ENCODE data around the gene SLC2A13. TPM values are rescaled to one million over a fixed set of nuclear protein-coding genes. Genes with fewer than 3 reads are reported as not detected.
"Not testable (repeated sequence)": the region's sequence is repeated elsewhere in the genome, so short reads cannot be mapped to it uniquely, and the experiment has no call there.

Gene SLC2A13
- total RNA-seq, 4 donors from 2014 or later, result 20.5 to 35.1 (median 21.9) TPM

- no peak overlapping the region for H3K27ac ChIP-seq
- H3K4me1 ChIP-seq, result no peaks in the 10 kb centered on the region
- no peaks in the 10 kb centered on the region for H3K27me3 ChIP-seq
- H3K36me3 ChIP-seq, result peaks cover 0 to 6% (median 0%) of the 10 kb centered on the region in 3 donors
- 94 to 96% methylated on average over 2 of the region's 2 CpGs for WGBS, 2 donors
- no peak overlapping the region for H3K4me3 ChIP-seq
- H3K9me3 ChIP-seq, result peaks cover 0 to 11% (median 0%) of the 10 kb centered on the region in 4 donors
- no peak for DNase-seq (ENCODE audit: low spot score in 2 of 2)
- TF ChIP-seq POLR2A (IDR thresholded peaks at IDR 0.05) (no peak), CTCF (IDR thresholded peaks at IDR 0.05) (no peak), EP300 (IDR thresholded peaks at IDR 0.05) (no peak)
Measured at GRCh38 chr12:39788239-39788638, 317.6 kb downstream of the SLC2A13 start.

- not testable (repeated sequence) for H3K4me1 ChIP-seq; H3K4me3 ChIP-seq; H3K27me3 ChIP-seq; H3K27ac ChIP-seq; H3K36me3 ChIP-seq; DNase-seq (ENCODE audit: low spot score in 2 of 2)
- H3K9me3 ChIP-seq, result peaks cover 0 to 11% (median 0%) of the 10 kb centered on the region in 4 donors
- WGBS, 2 donors, result 91 to 94% methylated on average over 2 of the region's 2 CpGs
Measured at GRCh38 chr12:39785814-39786213, 320.1 kb downstream of the SLC2A13 start.

DNA sequence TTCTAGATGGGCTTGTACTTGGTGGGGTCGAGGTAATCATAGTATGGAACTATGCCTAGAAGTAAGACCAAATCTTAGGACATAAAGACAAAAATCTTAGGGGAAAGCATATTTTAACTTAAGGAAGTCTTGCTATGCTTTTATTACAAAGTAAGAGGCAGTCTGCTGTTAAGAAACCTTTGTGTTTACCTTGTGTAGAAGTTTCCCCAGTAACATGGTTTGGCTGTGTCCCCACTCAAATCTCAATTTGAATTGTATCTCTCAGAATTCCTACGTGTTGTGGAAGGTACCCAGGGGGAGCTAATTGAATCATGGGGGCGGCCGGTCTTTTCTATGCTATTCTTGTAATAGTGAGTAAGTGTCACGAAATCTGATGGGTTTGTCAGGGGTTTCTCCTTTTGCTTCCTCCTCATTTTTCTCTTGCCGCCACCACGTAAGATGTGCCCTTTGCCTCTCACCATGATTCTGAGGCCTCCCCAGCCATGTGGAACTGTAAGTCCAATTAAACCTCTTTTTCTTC, 323.8 kb downstream of the SLC2A13 start:
- H3K27ac ChIP-seq, result no peak overlapping the region
- no peaks in the 10 kb centered on the region for H3K27me3 ChIP-seq
- WGBS, 2 donors, result 72 to 77% methylated on average over 7 of the region's 7 CpGs
- no peaks in the 10 kb centered on the region for H3K4me1 ChIP-seq
- H3K9me3 ChIP-seq, result peaks cover 0 to 11% (median 0%) of the 10 kb centered on the region in 4 donors
- peaks cover 0 to 6% (median 0%) of the 10 kb centered on the region in 3 donors for H3K36me3 ChIP-seq
- TF ChIP-seq CTCF (IDR thresholded peaks at IDR 0.05) (no peak), EP300 (IDR thresholded peaks at IDR 0.05) (no peak), POLR2A (IDR thresholded peaks at IDR 0.05) (no peak)
- H3K4me3 ChIP-seq, result no peak overlapping the region
- no peak for DNase-seq (ENCODE audit: low spot score in 2 of 2)

DNA sequence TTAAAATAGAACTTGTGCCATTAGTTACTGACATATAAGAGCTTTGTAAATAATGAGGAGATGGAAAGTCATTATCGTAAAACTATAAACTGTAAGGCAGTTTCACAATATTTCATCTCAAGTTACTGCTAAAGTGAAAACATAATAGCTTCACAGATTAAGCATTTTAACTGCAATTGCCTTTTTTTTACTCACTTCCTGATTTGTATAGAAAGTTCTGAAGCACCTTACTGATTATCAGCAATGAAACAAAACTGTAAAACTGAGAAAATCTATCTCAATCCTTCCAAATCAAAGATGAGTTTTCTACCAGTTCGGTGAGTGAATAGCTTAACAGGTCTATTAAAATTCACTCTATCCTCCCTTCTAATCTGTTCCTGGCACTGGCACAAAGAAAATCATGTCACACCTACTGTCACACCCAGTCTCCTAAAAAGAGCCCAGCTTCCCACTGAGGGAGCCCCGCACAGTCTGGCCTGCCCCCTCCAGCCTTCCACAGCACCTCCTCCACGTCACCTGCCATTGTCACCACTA, 324.9 kb downstream of the SLC2A13 start:
- WGBS, 2 donors, result 82 to 87% methylated on average over 4 of the region's 4 CpGs
- no peaks in the 10 kb centered on the region for H3K27me3 ChIP-seq
- H3K4me1 ChIP-seq, result no peaks in the 10 kb centered on the region
- H3K36me3 ChIP-seq, result peaks cover 0 to 6% (median 0%) of the 10 kb centered on the region in 3 donors
- H3K4me3 ChIP-seq, result no peak overlapping the region
- TF ChIP-seq CTCF (IDR thresholded peaks at IDR 0.05) (no peak), EP300 (IDR thresholded peaks at IDR 0.05) (no peak)
- no peak overlapping the region for H3K27ac ChIP-seq
- H3K9me3 ChIP-seq, result peaks cover 0 to 11% (median 0%) of the 10 kb centered on the region in 4 donors
- no peak for DNase-seq (ENCODE audit: low spot score in 2 of 2)

DNA sequence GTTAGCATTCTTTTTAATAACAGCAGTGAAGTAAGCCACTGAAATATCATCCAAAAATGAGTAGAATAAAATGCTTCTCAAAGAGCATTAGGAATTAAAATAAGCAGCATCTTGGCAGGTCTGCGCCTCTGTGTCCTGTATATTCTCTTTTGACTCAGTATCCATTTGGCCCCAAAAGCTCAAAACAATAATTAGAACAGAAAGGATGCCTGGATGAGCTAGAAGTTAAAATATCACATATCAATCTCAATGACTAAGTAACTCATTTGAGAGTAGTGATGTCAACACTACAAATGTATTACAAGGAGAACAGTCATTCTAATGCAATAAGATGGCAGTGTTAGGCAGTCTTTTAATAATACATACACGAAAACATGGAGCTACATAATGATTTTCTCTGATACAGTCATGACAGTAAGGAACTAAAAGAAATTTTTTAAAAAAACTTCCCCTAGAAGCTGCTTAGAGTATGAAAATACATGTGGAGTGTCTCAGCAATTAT, 325.4 kb downstream of the SLC2A13 start:
- Histone ChIP-seq H3K36me3 (peaks cover 0 to 6% (median 0%) of the 10 kb centered on the region in 3 donors), H3K9me3 (peaks cover 0 to 11% (median 0%) of the 10 kb centered on the region in 4 donors), H3K4me1 (no peaks in the 10 kb centered on the region), H3K27me3 (no peaks in the 10 kb centered on the region), H3K4me3 (no peak overlapping the region), H3K27ac (no peak overlapping the region)
- no peak for DNase-seq (ENCODE audit: low spot score in 2 of 2)
- WGBS, 2 donors, result 78 to 81% methylated on average over 2 of the region's 2 CpGs
- TF ChIP-seq EP300 (IDR thresholded peaks at IDR 0.05), result no peak
- no peak for TF ChIP-seq POLR2A (IDR thresholded peaks at IDR 0.05)
- no peak for TF ChIP-seq CTCF (IDR thresholded peaks at IDR 0.05)

Measured in tibial nerve (tissue), 4 donors.